Thymus (tissue), 11 donors: ENCODE measurements around the gene CCT2. TPM values are rescaled to one million over a fixed set of nuclear protein-coding genes. Genes with fewer than 3 reads are reported as not detected.
"Not testable (repeated sequence)": the region's sequence is repeated elsewhere in the genome, so short reads cannot be mapped to it uniquely, and the experiment has no call there.

Experiments used
- DNase-seq, 9 donors: peaks; one replicate each; pipeline ENCODE4 v3.0.0-alpha.2; 2013; ENCODE audit warnings: low spot score in 9 of 9, low read depth in 6 of 9, missing footprints in 1 of 9
- H3K27ac ChIP-seq, 2 donors: one replicate each; pipeline ENCODE4 v1.5.1; 2013; ENCODE audit warnings: control low read depth in 1 of 2, low read depth in 1 of 2, low read length in 1 of 2, mild to moderate bottlenecking in 1 of 2, moderate library complexity in 1 of 2
- H3K27me3 ChIP-seq, 2 donors: one replicate each; pipeline ENCODE4 v1.5.1; 2013; ENCODE audit warnings: low read length in 1 of 2; ENCODE audit not compliant: control insufficient read depth in 2 of 2, insufficient read depth in 1 of 2
- H3K36me3 ChIP-seq, 2 donors: one replicate each; pipeline ENCODE4 v1.5.1; 2013; ENCODE audit warnings: low read length in 1 of 2, mild to moderate bottlenecking in 1 of 2, moderate library complexity in 1 of 2; ENCODE audit not compliant: control insufficient read depth in 2 of 2, insufficient read depth in 2 of 2
- H3K4me1 ChIP-seq, 2 donors: one replicate each; pipeline ENCODE4 v1.5.1; 2013; ENCODE audit warnings: low read length in 2 of 2; ENCODE audit not compliant: control insufficient read depth in 2 of 2, insufficient read depth in 2 of 2
- H3K4me3 ChIP-seq, 2 donors: one replicate each; pipeline ENCODE4 v1.5.1; 2013; ENCODE audit warnings: low read length in 2 of 2, control low read depth in 1 of 2, mild to moderate bottlenecking in 1 of 2
- H3K9me3 ChIP-seq, 2 donors: one replicate each; pipeline ENCODE4 v1.5.1; 2013; ENCODE audit warnings: low read length in 1 of 2, mild to moderate bottlenecking in 1 of 2; ENCODE audit not compliant: control insufficient read depth in 2 of 2, insufficient read depth in 1 of 2
- WGBS: extraction: QIAGEN DNeasy Blood & Tissue Kit; methylation state at CpG from one replicate; pipeline ENCODE4 v1.1.7; 2013; 5-methylcytosine and 5-hydroxymethylcytosine counted together
- polyA plus RNA-seq: library from polyadenylated mRNA; stranded (reverse); fragments of 200-250 nt; gene quantifications from one replicate; pipeline ENCODE4 v1.2.3, GENCODE V29; 2013
- total RNA-seq: library from RNA; stranded (reverse); fragments of 120-200 nt; gene quantifications from one replicate; pipeline ENCODE4 v1.2.4, GENCODE V29; 2013
- donor health status: healthy.

CCT2 gene
- total and polyA plus RNA-seq, 2 donors = 126 to 270 TPM

GRCh38 chr12:69601962-69602685, 16.9 kb downstream of the CCT2 start:
- Histone ChIP-seq H3K36me3 (peaks cover 36 to 62% of the 10 kb centered on the region in 2 donors), H3K4me1 (no peaks in the 10 kb centered on the region)
- no peak for DNase-seq

GRCh38 chr12:69602954-69603353, 17.7 kb downstream of the CCT2 start:
- no peaks in the 10 kb centered on the region for H3K27me3 ChIP-seq
- no peak overlapping the region for H3K27ac ChIP-seq
- peaks cover 0 to 1% of the 10 kb centered on the region in 2 donors for H3K9me3 ChIP-seq
- H3K4me1 ChIP-seq = no peaks in the 10 kb centered on the region
- DNase-seq = no peak
- H3K4me3 ChIP-seq = no peak overlapping the region
- H3K36me3 ChIP-seq = peaks cover 28 to 54% of the 10 kb centered on the region in 2 donors

More at GRCh38 chr12:69601962-69602685, 16.9 kb downstream of the CCT2 start:
- H3K27ac ChIP-seq = no peak overlapping the region
- peaks cover 0 to 1% of the 10 kb centered on the region in 2 donors for H3K9me3 ChIP-seq
- H3K4me3 ChIP-seq = no peak overlapping the region
- H3K27me3 ChIP-seq = no peaks in the 10 kb centered on the region
- 98% methylated on average over 6 of the region's 6 CpGs for WGBS

- H3K36me3 ChIP-seq = peaks cover 23 to 48% of the 10 kb centered on the region in 2 donors
- not testable (repeated sequence) for H3K9me3 ChIP-seq, H3K27ac ChIP-seq, DNase-seq, H3K4me3 ChIP-seq, H3K4me1 ChIP-seq, H3K27me3 ChIP-seq
- 98% methylated on average over 6 of the region's 6 CpGs for WGBS
Observed at GRCh38 chr12:69603556-69603955, 18.3 kb downstream of the CCT2 start.

GRCh38 chr12:69604275-69604674, 19.0 kb downstream of the CCT2 start:
- H3K4me3 ChIP-seq, H3K27ac ChIP-seq, H3K9me3 ChIP-seq, H3K27me3 ChIP-seq, DNase-seq, H3K4me1 ChIP-seq: not testable (repeated sequence)
- H3K36me3 ChIP-seq = peaks cover 18 to 42% of the 10 kb centered on the region in 2 donors
- 93% methylated on average over 2 of the region's 3 CpGs for WGBS

- WGBS = 90% methylated on average over 2 of the region's 2 CpGs
- Histone ChIP-seq H3K4me1 (no peaks in the 10 kb centered on the region), H3K9me3 (peaks cover 0 to 1% of the 10 kb centered on the region in 2 donors), H3K4me3 (no peak overlapping the region), H3K27me3 (no peaks in the 10 kb centered on the region), H3K27ac (no peak overlapping the region), H3K36me3 (peaks cover 4 to 5% of the 10 kb centered on the region in 2 donors)
- no peak for DNase-seq
Observed at GRCh38 chr12:69608114-69608513, 22.9 kb downstream of the CCT2 start.

GRCh38 chr12:69610126-69610525, 24.9 kb downstream of the CCT2 start:
- Histone ChIP-seq H3K36me3 (no peaks in the 10 kb centered on the region), H3K4me3 (no peak overlapping the region), H3K9me3 (no peaks in the 10 kb centered on the region), H3K27me3 (no peaks in the 10 kb centered on the region), H3K27ac (no peak overlapping the region), H3K4me1 (no peaks in the 10 kb centered on the region)
- 95% methylated on average over 15 of the region's 15 CpGs for WGBS
- DNase-seq = no peak

- 98% methylated on average over 11 of the region's 11 CpGs for WGBS
- Histone ChIP-seq H3K36me3 (no peaks in the 10 kb centered on the region), H3K4me1 (no peaks in the 10 kb centered on the region), H3K9me3 (no peaks in the 10 kb centered on the region), H3K27ac (no peak within 1 kb of the TSS), H3K4me3 (no peak within 1 kb of the TSS), H3K27me3 (no peaks in the 10 kb centered on the region)
- DNase-seq = no peak
Observed at GRCh38 chr12:69610729-69611128, 25.5 kb downstream of the CCT2 start, which contains the start of gene LRRC10. LRRC10 (minus strand) TSS chr12:69610907; CDS start chr12:69610838, 69 bp downstream.

GRCh38 chr12:69613351-69613750, 28.1 kb downstream of the CCT2 start:
- no peaks in the 10 kb centered on the region for H3K27me3 ChIP-seq
- H3K4me1 ChIP-seq = no peaks in the 10 kb centered on the region
- H3K27ac ChIP-seq = no peak overlapping the region
- no peak overlapping the region for H3K4me3 ChIP-seq
- no peaks in the 10 kb centered on the region for H3K9me3 ChIP-seq
- DNase-seq = no peak
- no peaks in the 10 kb centered on the region for H3K36me3 ChIP-seq

GRCh38 chr12:69616025-69616424, 30.8 kb downstream of the CCT2 start:
- 93% methylated on average over 14 of the region's 14 CpGs for WGBS
- Histone ChIP-seq H3K4me1 (no peaks in the 10 kb centered on the region), H3K27ac (no peak overlapping the region), H3K36me3 (no peaks in the 10 kb centered on the region), H3K27me3 (no peaks in the 10 kb centered on the region), H3K4me3 (no peak overlapping the region), H3K9me3 (no peaks in the 10 kb centered on the region)
- no peak for DNase-seq
